Measurements from ENCODE around the gene PROCA1.

Gene PROCA1

GRCh38 chr17:28711723-28712031 lies at the start of gene PROCA1:
Gene PROCA1 (minus strand): TSS chr17:28711888. CDS start chr17:28711660, 228 bp downstream.
- no peak for DNase-seq

GRCh38 chr17:28760601-28761562 lies 49.2 kb upstream of the PROCA1 start:
- DNase-seq: no peak

DNA sequence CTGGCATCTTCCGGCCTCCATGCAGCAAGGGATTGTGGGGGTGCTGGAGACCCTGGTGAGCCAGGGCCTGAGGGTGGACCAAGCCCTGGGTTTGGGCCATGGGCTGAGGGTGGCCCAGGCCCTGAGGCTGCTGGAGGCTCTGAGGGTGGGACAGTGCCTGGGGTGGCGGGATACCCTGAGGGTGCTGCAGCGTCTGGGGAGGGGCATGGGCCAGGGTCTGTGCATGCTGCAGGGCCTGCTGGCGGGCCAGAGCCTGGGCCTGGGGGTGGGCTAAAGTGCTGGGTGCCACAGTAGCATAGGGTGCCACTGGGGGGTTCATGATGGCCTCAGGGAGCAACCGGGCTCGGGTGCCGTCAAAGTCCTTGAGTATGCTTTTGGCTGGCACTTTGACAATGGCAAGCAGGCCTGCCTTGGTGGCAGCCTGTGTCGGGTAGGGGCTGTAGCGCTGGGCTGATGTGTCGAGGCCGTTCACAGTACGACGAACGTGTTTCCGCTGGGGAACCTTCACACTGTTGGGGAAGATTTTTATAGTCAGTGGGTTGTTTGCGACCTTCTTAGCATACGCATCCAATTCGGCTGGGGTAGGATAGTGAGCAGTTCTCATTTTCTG lies 47.7 kb upstream of the PROCA1 start:
- no peak for DNase-seq

DNA sequence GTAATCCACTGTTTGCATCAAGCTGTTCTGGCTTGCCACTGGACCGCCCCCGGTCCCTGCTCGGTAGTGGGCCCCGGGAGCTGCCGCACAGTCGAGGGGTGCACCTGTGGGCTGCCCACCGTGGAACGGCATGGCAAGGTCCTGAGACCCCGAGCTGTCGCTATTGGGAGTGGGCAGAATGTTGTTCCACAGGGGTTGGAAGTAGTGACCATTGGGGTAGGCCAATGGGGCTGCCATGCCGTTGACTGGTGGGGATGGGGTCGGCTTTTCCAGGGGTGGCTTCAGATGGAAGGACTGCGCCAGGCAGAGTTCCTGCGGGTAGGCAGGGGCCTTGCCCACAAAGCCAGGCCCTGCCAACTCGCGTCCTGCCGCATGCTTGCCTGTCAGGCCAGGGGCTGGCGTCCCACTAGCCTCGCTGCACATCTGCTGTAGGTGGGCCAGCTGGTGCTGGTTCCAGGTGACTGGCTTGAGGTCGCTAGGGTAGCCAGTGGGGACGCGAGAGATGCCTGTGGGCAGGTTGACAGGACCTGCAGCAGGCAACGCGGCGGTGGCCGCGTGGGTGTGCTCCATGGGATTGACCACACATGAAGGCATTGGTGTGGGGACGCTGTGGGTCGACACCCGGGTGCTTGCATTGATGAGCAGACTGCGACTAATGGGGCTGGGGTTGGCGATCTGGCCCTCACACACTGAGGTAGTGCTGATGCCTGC lies 46.9 kb upstream of the PROCA1 start:
- no peak for DNase-seq

- DNase-seq: no peak
Observed at GRCh38 chr17:28756049-28756804, 44.5 kb upstream of the PROCA1 start.

DNA sequence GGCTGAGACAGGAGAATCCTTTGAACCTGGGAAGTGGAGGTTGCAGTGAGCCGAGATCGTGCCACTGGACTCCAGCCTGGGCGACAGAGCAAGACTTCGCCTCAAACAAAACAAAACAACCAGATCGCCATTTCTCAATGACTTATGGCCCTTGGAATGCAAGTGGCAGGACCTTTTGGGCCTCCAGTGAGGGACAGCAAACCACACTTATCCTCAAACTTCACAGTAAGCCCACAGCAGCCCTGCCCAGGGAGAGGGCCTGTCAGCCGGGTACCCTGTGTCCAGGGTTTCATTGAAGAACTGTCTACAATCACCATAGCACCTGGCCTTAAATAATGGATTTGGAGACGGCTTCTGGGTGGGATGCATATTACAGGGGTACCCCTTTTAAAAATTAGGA lies 43.8 kb upstream of the PROCA1 start:
- DNase-seq: no peak

- DNase-seq: no peak
Observed at GRCh38 chr17:28751600-28752366, 40.1 kb upstream of the PROCA1 start.

- DNase-seq: peak; percentile 45
Observed at GRCh38 chr17:28750178-28751047, 38.7 kb upstream of the PROCA1 start.

DNA sequence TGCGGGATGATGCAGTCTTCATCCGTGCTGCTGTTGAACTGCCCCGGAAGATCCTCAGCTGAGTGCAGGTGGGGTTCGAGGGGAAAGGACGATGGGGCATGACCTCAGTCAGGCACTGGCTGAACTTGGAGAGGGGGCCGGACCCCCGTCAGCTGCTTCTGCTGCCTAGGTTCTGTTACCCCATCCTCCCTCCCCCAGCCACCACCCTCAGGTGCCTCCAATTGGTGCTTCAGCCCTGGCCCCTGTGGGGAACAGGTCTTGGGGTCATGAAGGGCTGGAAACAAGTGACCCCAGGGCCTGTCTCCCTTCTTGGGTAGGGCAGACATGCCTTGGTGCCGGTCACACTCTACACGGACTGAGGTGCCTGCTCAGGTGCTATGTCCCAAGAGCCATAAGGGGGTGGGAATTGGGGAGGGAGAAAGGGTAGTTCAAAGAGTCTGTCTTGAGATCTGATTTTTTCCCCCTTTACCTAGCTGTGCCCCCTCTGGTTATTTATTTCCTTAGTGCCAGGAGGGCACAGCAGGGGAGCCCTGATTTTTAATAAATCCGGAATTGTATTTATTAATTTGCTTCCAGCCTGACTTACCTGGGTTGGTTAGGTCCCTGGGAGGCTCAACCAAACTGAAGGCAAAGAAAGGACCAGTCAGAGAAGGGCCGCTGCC lies 38.0 kb upstream of the PROCA1 start:
- DNase-seq: no peak

DNA sequence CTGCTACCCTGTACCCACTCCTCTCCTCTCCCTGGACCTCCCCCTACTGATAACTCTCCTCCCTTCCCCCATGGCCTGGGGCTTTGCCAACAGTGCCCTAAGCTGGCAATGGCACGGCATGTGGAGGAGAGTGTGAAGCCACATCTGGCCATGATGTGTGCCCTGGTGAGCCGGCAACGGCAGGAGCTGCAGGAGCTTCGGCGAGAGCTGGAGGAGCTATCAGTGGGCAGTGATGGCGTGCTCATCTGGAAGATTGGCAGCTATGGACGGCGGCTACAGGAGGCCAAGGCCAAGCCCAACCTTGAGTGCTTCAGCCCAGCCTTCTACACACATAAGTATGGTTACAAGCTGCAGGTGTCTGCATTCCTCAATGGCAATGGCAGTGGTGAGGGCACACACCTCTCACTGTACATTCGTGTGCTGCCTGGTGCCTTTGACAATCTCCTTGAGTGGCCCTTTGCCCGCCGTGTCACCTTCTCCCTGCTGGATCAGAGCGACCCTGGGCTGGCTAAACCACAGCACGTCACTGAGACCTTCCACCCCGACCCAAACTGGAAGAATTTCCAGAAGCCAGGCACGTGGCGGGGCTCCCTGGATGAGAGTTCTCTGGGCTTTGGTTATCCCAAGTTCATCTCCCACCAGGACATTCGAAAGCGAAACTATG lies 37.3 kb upstream of the PROCA1 start:
- DNase-seq: no peak

- DNase-seq: no peak
Observed at GRCh38 chr17:28747801-28748750, 36.4 kb upstream of the PROCA1 start.

DNA sequence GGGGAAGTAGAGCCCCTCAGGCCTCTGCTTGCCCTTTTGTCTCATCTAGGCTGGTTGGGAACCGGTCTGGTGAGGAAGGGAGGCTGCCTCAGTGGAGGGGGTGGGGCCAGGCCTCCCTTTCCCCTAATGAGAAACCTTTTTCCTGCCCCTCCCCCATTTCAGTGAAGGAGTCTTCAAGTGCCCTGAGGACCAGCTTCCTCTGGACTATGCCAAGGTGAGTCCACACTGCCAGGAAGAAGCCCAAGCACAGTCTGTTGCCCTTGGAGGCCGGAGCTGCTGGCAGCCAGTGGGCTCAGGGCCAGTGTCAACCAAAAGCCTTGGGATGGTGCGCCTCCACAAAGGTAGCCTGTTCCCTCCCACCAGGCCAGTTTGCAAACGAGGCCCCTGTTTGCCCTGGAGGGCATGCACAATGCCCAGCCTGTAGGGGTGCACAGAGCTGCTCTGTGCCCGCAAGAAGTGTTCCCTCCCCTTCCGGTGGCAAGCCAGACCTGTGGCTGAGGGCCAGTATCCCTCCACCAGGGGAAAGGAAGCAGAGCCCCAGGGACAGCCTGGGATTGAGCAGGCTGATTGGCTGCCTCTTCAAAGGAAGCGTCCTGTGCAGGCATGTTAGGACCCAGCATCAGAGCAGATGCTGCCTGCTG lies 35.5 kb upstream of the PROCA1 start:
- DNase-seq: no peak

- no peak for DNase-seq
Observed at GRCh38 chr17:28746611-28747050, 34.9 kb upstream of the PROCA1 start.

DNA sequence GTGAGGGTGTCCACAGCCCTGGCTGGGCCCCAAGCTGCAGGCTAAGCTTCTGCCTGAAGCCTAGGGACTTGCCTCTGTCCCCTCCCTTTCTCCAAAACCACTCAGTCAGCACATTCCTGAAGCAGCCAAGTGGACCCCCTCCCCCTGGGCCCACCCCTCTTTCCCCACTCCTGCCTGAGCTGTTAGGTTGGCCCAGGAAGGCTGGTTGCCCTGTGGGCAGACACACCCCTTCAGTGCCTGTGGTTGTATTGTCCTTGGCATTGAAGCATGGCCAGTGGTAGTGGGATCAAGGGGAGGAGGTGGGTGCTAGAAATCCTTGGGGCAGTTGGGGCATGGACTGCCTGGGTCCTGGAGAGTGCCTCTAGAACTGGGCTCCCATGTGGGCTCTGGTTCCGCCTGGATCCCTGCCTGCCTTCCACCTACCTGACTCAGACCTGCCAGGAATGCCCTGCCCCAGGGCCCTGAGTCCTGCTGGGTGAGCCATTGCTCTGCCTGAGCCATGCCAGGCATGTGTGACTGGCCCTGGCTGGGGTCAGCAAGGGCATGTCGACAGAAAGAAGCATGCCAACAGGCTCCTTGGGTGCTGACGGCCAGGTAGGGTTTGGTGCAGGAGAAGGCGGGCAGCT lies 34.2 kb upstream of the PROCA1 start:
- no peak for DNase-seq

DNA sequence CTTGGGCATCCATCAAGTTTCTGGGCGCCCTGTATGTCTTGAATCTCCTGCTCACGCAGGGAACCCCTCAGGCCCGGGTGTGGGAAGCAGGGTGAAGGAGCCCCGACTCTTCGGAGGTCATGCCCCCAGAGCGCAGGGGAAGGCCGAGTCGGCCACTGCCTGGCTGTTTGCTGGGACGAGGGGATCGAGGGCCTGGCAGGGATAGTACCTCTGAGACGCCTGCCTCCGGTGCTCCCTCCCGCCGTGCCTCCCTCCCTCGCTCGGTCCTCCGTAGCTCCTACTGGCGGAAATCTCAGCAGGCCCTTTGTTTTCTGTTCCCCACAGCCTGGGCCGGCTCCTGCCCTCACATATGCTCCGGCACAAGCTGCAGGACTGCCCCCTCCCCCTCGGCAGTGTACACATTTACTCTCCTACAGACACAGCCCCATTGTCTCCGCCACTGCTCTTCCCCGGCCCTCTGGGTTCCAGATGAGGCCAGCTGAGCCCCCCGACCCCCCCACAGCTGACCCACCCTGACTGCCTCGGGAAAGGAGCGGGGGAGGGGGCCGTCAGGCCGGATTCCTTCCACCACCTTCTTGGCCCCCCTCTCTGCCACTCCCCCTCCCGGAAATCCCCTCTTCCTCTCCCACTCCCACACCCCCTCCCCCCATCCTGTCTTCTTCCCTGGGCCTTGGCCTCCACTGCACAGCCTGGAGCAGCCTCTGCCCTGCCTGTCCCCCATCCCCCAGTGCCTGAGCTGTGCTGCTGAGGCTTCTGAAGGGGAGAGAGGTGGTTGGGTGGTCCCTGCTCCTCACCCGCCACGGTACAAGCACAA lies 33.5 kb upstream of the PROCA1 start:
- DNase-seq: no peak

DNA sequence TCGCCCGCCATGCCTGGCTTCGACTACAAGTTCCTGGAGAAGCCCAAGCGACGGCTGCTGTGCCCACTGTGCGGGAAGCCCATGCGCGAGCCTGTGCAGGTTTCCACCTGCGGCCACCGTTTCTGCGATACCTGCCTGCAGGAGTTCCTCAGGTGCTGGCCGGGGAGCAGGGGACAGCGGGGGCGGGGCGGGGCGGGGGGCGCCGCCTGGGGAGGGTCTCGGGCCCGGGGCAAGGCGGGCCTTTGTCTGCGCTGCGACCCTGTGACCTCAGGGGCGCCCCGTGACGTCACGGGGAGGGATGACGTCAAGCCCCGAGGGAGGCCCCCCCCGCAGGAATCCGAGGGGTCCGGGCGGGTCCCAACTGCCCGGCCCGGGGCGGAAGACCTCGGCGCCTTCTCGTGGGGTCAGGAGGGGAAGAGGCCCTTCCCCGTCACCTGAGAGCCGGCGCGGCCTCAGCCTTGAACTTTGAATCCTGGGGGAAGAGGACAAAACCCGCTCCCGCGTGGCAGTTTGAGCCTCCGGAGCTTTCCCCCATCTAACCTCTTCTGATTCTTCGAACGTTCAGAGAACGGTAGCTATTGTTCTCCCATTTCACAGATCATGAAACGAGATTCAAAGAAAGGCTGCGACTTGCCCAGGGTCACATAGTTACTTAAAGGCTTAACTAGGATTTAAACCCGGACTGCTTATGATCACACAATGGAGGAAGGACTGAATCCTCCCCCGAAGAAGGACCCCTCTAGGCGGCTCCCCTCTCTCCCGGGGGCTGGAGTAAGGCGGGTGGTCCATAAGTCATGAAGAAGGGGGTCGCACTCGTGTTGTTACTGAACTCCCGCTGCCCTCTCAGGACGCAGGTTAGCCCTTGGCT lies 32.6 kb upstream of the PROCA1 start:
- no peak for DNase-seq

Measured in NCI-H2081 treated with DMSO at 0.1 percent for 48 hours (cell line).